Activated T-cell treated with anti-CD3 and anti-CD28 coated beads, Interleukin-2, amount 50 U/mL, for 1 hour (primary cell): ENCODE results near the gene FOXRED1.

ENCODE experiments used
- DNase-seq: peaks from one replicate; pipeline ENCODE4 v3.0.0-alpha.2; 2020

The FOXRED1 gene

GRCh38 chr11:126313826-126314225, 44.9 kb downstream of the FOXRED1 start:
- DNase-seq: no peak

- no peak for DNase-seq
Measured at GRCh38 chr11:126317432-126317755, 48.4 kb downstream of the FOXRED1 start.

DNA sequence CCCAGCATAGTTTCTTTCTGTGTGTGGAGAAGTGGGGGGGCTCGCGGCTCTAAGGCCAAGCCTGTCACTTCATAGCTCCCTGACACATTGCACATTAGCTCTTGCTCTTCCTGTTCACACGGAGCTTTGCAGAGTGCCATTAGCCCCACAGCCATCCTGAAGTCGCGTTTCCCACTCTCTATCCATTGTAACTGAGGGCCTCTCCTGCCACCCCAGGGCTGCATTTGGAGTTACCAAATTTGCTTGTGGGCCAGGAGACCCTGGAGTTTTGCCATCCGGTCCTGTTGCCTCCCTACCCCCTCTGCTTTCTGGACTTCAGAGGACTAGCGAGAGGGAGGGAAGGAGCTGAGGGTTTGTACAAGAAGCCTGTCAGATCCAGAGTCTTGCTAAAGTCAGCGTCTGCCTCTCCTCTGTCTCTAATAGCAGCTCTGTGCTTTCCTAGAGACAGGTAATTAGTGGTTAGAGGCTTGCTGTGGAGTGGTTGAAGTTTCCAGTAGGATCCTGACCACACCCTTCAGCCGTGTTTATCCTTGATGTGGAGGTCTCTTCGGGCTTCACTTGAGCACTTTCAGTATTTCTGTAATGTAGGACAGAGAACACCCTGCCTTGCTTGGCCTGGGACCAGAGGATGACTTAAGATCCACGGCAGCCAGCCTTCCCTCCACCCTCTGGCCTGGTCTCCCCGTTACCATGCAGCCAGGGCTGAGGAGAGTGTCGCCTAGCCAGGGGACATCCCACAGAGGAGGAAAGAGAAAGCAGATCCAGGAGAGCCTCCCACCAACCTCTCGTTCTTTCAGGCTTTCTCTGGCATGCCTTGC, 49.0 kb downstream of the FOXRED1 start:
- no peak for DNase-seq

DNA sequence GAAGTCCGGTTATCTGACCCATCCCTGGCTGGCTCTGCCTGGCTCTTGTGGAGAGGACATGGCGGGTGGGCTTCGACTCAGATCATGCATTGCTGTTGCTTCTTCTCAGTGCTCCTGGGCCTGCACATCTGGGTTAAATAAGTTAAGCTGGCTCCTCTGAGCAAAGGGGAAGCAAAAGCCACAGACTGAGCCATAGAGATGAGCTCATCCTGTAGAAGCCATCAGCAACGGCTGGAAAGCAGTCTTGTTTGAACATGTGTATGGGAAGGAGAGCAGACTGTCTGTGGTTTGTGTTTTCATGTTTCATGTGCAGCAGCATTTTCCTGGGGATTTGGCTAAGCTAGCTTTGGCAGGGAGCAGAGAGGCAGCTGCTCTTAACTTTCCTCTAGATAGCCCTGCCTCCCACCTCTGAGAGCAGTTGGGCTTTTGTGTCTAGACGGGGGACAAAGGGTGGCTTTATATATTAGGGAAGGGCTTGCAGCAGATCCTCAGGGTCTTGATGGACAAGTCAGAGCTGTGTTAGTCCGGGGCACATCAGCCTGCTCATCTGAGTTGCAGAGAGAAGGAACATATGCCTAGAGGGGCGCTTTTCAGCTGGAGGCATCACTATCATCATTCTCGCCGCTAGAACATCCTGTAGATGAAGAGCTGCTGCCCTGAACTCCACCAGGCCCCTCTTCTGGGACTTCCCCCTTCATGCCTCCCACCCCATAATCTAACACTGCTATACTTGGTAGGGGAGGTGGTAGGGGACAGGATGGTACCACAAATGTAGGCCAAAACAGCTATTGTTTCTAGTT, 49.8 kb downstream of the FOXRED1 start:
- no peak for DNase-seq

DNA sequence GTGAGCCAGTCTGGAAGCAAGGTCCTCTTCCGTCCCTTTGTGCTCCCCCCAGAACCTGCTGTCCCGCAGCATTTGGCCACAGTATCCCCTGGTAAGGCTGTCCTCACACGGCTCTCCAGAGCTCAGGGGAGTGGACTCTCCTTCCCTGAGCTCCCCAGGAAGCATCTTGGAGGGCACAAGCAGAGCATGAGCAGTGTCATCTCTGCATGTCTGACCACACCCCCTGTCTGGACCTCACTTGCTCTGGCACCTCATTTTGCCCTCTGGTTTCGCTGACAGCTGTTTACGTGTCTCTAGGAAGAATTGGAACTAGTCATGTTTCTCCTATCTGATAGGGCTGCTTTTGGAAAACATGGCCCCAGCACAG, 50.4 kb downstream of the FOXRED1 start:
- DNase-seq: no peak

GRCh38 chr11:126322996-126323395, 54.0 kb downstream of the FOXRED1 start:
- no peak for DNase-seq

DNA sequence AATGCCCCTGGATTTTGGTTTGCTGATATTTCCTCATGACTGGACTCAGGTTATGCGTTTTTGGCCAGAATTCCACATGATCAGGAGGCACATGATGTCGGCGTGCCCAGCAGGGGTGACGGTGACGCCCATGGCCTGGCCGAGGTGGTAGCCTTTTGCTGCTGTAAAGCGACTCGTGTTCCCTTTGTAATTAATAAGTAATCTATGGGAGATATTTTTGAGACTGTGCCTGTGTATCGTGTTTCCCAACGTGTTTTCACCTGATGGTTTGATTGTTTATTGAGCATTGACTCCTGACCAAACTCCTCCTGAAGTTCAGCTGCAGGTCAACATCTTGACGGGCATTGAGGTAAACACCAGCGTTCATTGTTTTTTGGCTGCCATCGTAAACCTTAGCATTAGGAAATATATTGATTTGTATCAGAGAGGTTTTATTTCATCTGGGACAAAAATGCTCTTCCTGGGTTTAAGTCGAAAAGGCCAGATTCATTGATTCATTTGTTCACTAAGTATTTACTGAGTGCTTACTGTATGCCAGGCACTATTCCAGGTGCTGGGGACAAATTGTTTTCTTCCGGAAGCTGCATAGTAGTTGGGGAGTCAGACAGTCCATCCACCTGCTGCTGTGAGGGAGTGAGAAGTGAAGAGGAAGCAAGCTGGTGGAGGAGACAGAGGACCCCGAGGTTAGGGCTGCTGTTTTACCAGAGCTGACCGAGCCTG, 58.5 kb downstream of the FOXRED1 start:
- no peak for DNase-seq
